ENCODE measurements around the gene MAN2A2. TPM values are rescaled to one million over a fixed set of nuclear protein-coding genes. Genes with fewer than 3 reads are reported as not detected.

The MAN2A2 gene
- total RNA-seq, 4 donors from 2014 or later = 46.8 to 109 (median 86.4) TPM

- in situ Hi-C loops (cut with MboI; ENCODE audit: low pct_ligation_motif_present in 1 of 4, low pct_unique_long_range_greater_than_20kb in 1 of 4, low sequenced_read_pairs in 3 of 4) (no loop called here), intact Hi-C loops (cut with DNase I; ENCODE audit: low total_unique reads) (no loop called here)
- Histone ChIP-seq H3K36me3 (no peaks in the 10 kb centered on the region), H3K27me3 (no peaks in the 10 kb centered on the region), H3K4me3 (no peak overlapping the region), H3K27ac (no peak overlapping the region), H3K4me1 (peaks cover 10 to 36% (median 25%) of the 10 kb centered on the region in 4 donors), H3K9me3 (no peaks in the 10 kb centered on the region)
- DNase-seq = no peak
- TF ChIP-seq EP300 (IDR thresholded peaks at IDR 0.05; ENCODE audit: low read depth) = no peak
- no peak for TF ChIP-seq POLR2AphosphoS5 (IDR thresholded peaks at IDR 0.05)
- TF ChIP-seq CTCF (IDR thresholded peaks at IDR 0.05) = no peak
- TF ChIP-seq POLR2A (IDR thresholded peaks at IDR 0.05) = no peak
- WGBS, 2 donors (ENCODE audit: low coverage in 1 of 2) = 61 to 67% methylated on average over 14 to 16 of the region's 16 CpGs
Observed at GRCh38 chr15:90866161-90866715, 36.9 kb upstream of the MAN2A2 start.

- peaks cover 10 to 31% (median 25%) of the 10 kb centered on the region in 4 donors for H3K4me1 ChIP-seq
Observed at GRCh38 chr15:90866800-90867199, 36.3 kb upstream of the MAN2A2 start.

GRCh38 chr15:90868261-90868689, 34.8 kb upstream of the MAN2A2 start, which contains the start of gene FURIN:
TSS of gene FURIN (plus strand) at chr15:90868588. CDS start at chr15:90875741, 7,153 bp downstream.
- no peak within 1 kb of the TSS for H3K4me3 ChIP-seq
- 54 to 56% methylated on average over 2 to 6 of the region's 6 CpGs for WGBS, 2 donors (ENCODE audit: low coverage in 1 of 2)
- H3K4me1 ChIP-seq = peaks cover 19 to 41% (median 36%) of the 10 kb centered on the region in 4 donors
- H3K27me3 ChIP-seq = no peaks in the 10 kb centered on the region
- H3K9me3 ChIP-seq = no peaks in the 10 kb centered on the region
- in situ Hi-C loops (cut with MboI; ENCODE audit: low pct_ligation_motif_present in 1 of 4, low pct_unique_long_range_greater_than_20kb in 1 of 4, low sequenced_read_pairs in 3 of 4) (no loop called here), intact Hi-C loops (cut with DNase I; ENCODE audit: low total_unique reads) (no loop called here)
- no peaks in the 10 kb centered on the region for H3K36me3 ChIP-seq
- peak within 1 kb of the TSS; percentile 96 to 97 (median 96) for H3K27ac ChIP-seq
- TF ChIP-seq POLR2A (IDR thresholded peaks at IDR 0.05) (peak; percentile 12), POLR2AphosphoS5 (IDR thresholded peaks at IDR 0.05) (peak in 2 of 3 donors; percentile 12 to 59), EP300 (IDR thresholded peaks at IDR 0.05; ENCODE audit: low read depth) (no peak)
- peak; percentile 70 for DNase-seq

More at GRCh38 chr15:90866800-90867199, 36.3 kb upstream of the MAN2A2 start:
- no peak for TF ChIP-seq CTCF (IDR thresholded peaks at IDR 0.05)
- TF ChIP-seq POLR2A (IDR thresholded peaks at IDR 0.05) = no peak
- TF ChIP-seq POLR2AphosphoS5 (IDR thresholded peaks at IDR 0.05) = no peak
- Histone ChIP-seq H3K27me3 (no peaks in the 10 kb centered on the region), H3K27ac (no peak overlapping the region), H3K9me3 (no peaks in the 10 kb centered on the region), H3K4me3 (no peak overlapping the region), H3K36me3 (no peaks in the 10 kb centered on the region)
- in situ Hi-C loops (cut with MboI; ENCODE audit: low pct_ligation_motif_present in 1 of 4, low pct_unique_long_range_greater_than_20kb in 1 of 4, low sequenced_read_pairs in 3 of 4) = no loop called here
- DNase-seq = no peak
- intact Hi-C loops (cut with DNase I; ENCODE audit: low total_unique reads) = no loop called here
- 72 to 73% methylated on average over 3 of the region's 3 CpGs for WGBS, 2 donors (ENCODE audit: low coverage in 1 of 2)

- Histone ChIP-seq H3K4me1 (peaks cover 27 to 50% (median 45%) of the 10 kb centered on the region in 4 donors), H3K36me3 (no peaks in the 10 kb centered on the region)
Observed at GRCh38 chr15:90869140-90869541, 34.0 kb upstream of the MAN2A2 start.

GRCh38 chr15:90869601-90870353, 33.3 kb upstream of the MAN2A2 start:
- peak; percentile 60 for DNase-seq
- intact Hi-C loops (cut with DNase I; ENCODE audit: low total_unique reads) (no loop called here), in situ Hi-C loops (cut with MboI; ENCODE audit: low pct_ligation_motif_present in 1 of 4, low pct_unique_long_range_greater_than_20kb in 1 of 4, low sequenced_read_pairs in 3 of 4) (no loop called here)
- Histone ChIP-seq H3K4me3 (no peak overlapping the region), H3K36me3 (no peaks in the 10 kb centered on the region), H3K9me3 (no peaks in the 10 kb centered on the region), H3K27ac (peak overlapping the region; percentile 96 to 97 (median 96)), H3K27me3 (no peaks in the 10 kb centered on the region), H3K4me1 (peaks cover 30 to 54% (median 48%) of the 10 kb centered on the region in 4 donors)
- WGBS, 2 donors (ENCODE audit: low coverage in 1 of 2) = 43 to 44% methylated on average over 4 to 9 of the region's 9 CpGs
- no peak for TF ChIP-seq POLR2A (IDR thresholded peaks at IDR 0.05)
- TF ChIP-seq CTCF (IDR thresholded peaks at IDR 0.05) = no peak
- peak in 2 of 3 donors; percentile 42 to 50 for TF ChIP-seq POLR2AphosphoS5 (IDR thresholded peaks at IDR 0.05)
- TF ChIP-seq EP300 (IDR thresholded peaks at IDR 0.05; ENCODE audit: low read depth) = no peak

More at GRCh38 chr15:90869140-90869541, 34.0 kb upstream of the MAN2A2 start:
- in situ Hi-C loops (cut with MboI; ENCODE audit: low pct_ligation_motif_present in 1 of 4, low pct_unique_long_range_greater_than_20kb in 1 of 4, low sequenced_read_pairs in 3 of 4) = no loop called here
- intact Hi-C loops (cut with DNase I; ENCODE audit: low total_unique reads) = no loop called here
- TF ChIP-seq POLR2A (IDR thresholded peaks at IDR 0.05) (no peak), EP300 (IDR thresholded peaks at IDR 0.05; ENCODE audit: low read depth) (no peak), POLR2AphosphoS5 (IDR thresholded peaks at IDR 0.05) (no peak)
- H3K27me3 ChIP-seq = no peaks in the 10 kb centered on the region
- no peak overlapping the region for H3K4me3 ChIP-seq
- H3K27ac ChIP-seq = peak overlapping the region; percentile 96 to 97 (median 96)
- no peaks in the 10 kb centered on the region for H3K9me3 ChIP-seq
- DNase-seq = no peak
